NT2/D1 (cell line): ENCODE measurements around the gene GRIA4.

Source experiments
- DNase-seq: peaks from one replicate; pipeline ENCODE4 v3.0.0-alpha.2; 2011; ENCODE audit warnings: low read depth, low spot score
- H3K27me3 ChIP-seq: 2 replicates; pipeline ENCODE4 v1.6.0; 2011; ENCODE audit warnings: mild to moderate bottlenecking; ENCODE audit not compliant: insufficient read length, insufficient read depth
- H3K36me3 ChIP-seq: 2 replicates; pipeline ENCODE4 v1.6.1; 2011; ENCODE audit warnings: mild to moderate bottlenecking, low read length, mixed read lengths; ENCODE audit not compliant: insufficient read depth, insufficient read length
- H3K4me1 ChIP-seq: 2 replicates; pipeline ENCODE4 v1.5.1; 2011; ENCODE audit not compliant: insufficient read depth, insufficient read length
- H3K4me3 ChIP-seq: 2 replicates; pipeline ENCODE4 v1.5.1; 2011; ENCODE audit warnings: low read depth; ENCODE audit not compliant: insufficient read length
- H3K9ac ChIP-seq: 2 replicates; pipeline ENCODE4 v1.6.0; 2011; ENCODE audit warnings: low read depth; ENCODE audit not compliant: insufficient read length
- H3K9me3 ChIP-seq: 2 replicates; pipeline ENCODE4 v1.5.1; 2011; ENCODE audit warnings: mild to moderate bottlenecking, low read length; ENCODE audit not compliant: insufficient read depth
- SUZ12 ChIP-seq: IDR thresholded peaks from 2 replicates; pipeline ENCODE4 v1.6.1; 2011; ENCODE audit not compliant: insufficient read length, insufficient read depth; ENCODE audit errors: extremely low read depth
- YY1 ChIP-seq: IDR thresholded peaks from 2 replicates; pipeline ENCODE4 v1.6.1; 2011; ENCODE audit not compliant: insufficient read length, insufficient read depth
- ZNF274 ChIP-seq: IDR thresholded peaks from 2 replicates; pipeline ENCODE4 v1.6.1; 2011; ENCODE audit warnings: mild to moderate bottlenecking, low read depth, low read length

Gene GRIA4

DNA sequence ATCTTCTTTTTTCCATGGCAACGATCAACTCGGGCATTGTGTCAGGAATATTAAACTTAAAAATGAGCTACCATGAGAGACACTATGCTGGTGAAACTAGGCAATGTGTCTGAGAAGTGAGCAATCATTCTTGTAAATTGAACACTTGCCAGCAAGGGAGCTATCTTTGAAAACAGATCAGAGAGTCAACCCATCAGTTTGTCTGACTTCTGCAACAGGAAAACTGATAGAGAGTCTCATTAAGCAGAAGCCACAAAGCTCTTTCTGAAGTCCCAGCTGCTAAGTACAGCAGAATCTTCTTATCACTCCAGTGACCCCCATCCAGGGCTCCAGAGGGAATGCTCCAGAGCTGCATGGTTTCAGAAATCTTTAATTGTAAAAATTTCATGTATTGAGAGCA lies 297.4 kb downstream of the GRIA4 start:
- no peak overlapping the region for H3K4me3 ChIP-seq
- no peaks in the 10 kb centered on the region for H3K27me3 ChIP-seq
- TF ChIP-seq SUZ12 (no peak), ZNF274 (no peak), YY1 (no peak)
- DNase-seq, result no peak
- H3K9me3 ChIP-seq, result no peaks in the 10 kb centered on the region
- no peaks in the 10 kb centered on the region for H3K36me3 ChIP-seq
- H3K4me1 ChIP-seq, result no peaks in the 10 kb centered on the region
- H3K9ac ChIP-seq, result no peak overlapping the region

DNA sequence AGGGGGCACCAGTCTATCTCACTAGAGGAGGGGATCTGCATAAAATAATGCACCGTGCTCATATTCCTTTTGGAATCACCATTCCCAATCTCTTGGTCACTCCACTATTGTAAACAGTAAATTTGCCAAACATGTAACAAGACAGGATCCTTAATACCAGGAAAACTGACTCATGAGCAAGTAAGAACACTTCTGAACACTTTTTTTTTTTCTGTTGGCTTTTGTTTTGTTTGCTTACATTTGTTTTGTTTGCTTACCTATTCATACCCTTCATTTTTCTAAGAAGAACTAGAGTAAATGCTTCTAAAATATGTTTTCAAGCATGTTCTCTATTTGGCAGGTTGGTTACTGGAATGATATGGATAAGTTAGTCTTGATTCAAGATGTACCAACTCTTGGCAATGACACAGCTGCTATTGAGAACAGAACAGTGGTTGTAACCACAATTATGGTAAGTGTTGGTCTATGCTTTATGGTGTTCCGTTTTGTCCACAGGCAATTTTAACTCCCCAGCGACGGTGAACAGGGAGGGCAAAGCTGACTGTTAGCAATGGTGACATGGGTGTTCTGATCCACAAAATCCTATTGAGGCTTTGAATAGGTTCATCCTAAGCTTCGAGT lies 300.3 kb downstream of the GRIA4 start:
- H3K27me3 ChIP-seq, result no peaks in the 10 kb centered on the region
- DNase-seq, result no peak
- no peaks in the 10 kb centered on the region for H3K4me1 ChIP-seq
- H3K4me3 ChIP-seq, result no peak overlapping the region
- H3K9me3 ChIP-seq, result no peaks in the 10 kb centered on the region
- no peak overlapping the region for H3K9ac ChIP-seq
- TF ChIP-seq YY1, result no peak
- TF ChIP-seq ZNF274, result no peak
- TF ChIP-seq SUZ12, result no peak
- no peaks in the 10 kb centered on the region for H3K36me3 ChIP-seq

DNA sequence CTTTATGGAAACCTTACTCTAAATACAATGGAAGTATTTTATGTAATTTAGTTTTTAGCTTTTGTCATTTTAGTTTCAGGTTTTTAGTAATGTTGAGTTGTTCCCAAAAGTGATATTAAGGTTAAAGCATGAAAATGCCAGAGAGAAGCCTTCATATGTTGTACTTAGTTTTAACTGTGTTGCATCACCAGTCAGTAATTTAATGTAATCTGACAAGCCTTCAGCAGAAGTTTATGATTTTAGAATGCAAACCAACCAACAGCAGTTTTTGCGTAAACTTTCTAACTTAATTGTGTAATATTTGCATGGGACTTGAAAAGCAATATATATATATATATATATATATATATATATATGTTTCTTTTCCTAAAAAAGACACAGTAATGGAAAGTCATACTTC lies 301.6 kb downstream of the GRIA4 start:
- Histone ChIP-seq H3K4me1 (no peaks in the 10 kb centered on the region), H3K27me3 (no peaks in the 10 kb centered on the region), H3K4me3 (no peak overlapping the region), H3K9ac (no peak overlapping the region), H3K36me3 (no peaks in the 10 kb centered on the region), H3K9me3 (no peaks in the 10 kb centered on the region)
- no peak for DNase-seq
- TF ChIP-seq ZNF274, result no peak
- TF ChIP-seq SUZ12, result no peak
- TF ChIP-seq YY1, result no peak

DNA sequence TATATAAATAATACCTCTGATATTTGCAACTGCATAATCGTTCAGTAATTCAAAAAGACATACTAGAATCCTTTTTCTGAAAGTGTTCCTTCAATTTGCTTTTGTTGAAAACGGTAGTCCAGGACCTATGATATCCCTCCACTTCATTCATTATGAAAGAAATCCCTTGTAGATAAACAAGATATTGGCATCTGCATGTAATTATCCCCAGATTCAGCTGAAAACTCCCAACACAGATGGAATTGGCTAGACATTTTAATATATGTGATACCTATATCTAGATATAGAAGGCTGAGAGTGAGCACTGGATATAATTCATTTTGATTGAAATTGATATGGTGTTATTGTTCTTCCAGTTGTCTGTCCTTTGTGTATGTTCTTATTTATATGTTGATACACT lies 302.8 kb downstream of the GRIA4 start:
- Histone ChIP-seq H3K9me3 (no peaks in the 10 kb centered on the region), H3K36me3 (no peaks in the 10 kb centered on the region), H3K27me3 (no peaks in the 10 kb centered on the region), H3K4me3 (no peak overlapping the region), H3K4me1 (no peaks in the 10 kb centered on the region), H3K9ac (no peak overlapping the region)
- no peak for TF ChIP-seq ZNF274
- TF ChIP-seq YY1, result no peak
- no peak for TF ChIP-seq SUZ12
- DNase-seq, result no peak

DNA sequence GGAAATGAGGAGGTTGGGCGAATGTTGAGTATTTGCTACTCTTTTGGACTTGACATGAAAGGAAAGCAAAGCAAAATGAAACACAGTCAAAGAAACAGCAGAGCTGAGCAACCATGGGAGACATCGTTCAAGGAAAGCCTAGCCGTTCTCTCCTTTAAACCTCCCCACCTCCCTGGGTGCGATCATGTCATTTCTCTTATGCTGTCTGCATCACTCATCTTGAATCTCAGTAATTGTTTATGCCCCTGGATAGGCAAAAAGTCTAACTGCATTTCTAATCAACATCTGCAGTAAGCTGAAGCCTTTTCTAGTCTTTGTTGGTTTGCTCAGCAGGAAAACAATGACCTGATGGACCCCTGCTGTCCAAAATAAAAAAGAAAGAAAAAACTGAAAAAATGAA lies 305.1 kb downstream of the GRIA4 start:
- DNase-seq, result no peak
- TF ChIP-seq SUZ12 (no peak), YY1 (no peak), ZNF274 (no peak)
- Histone ChIP-seq H3K4me1 (no peaks in the 10 kb centered on the region), H3K36me3 (no peaks in the 10 kb centered on the region), H3K4me3 (no peak overlapping the region), H3K27me3 (no peaks in the 10 kb centered on the region), H3K9ac (no peak overlapping the region), H3K9me3 (no peaks in the 10 kb centered on the region)

DNA sequence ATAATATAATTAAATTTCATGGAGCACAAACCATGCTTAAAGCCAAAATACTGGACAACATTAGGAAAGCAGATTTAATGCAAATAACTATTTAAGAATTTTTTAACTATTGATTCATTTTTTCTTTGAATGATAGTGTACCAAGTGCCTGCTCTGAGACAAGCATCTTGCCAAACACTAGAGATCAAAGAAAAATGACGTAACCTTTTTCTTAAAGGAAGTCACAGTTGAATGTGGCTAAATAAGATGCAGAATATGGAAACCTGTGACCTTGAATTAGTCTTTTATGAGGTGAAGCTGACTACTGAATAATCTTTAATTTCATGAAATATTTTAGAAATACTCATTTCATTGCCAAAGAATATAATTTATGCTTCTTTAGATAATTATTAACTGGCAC lies 308.2 kb downstream of the GRIA4 start:
- no peaks in the 10 kb centered on the region for H3K9me3 ChIP-seq
- no peak for TF ChIP-seq ZNF274
- TF ChIP-seq YY1, result no peak
- no peak for TF ChIP-seq SUZ12
- H3K27me3 ChIP-seq, result no peaks in the 10 kb centered on the region
- no peaks in the 10 kb centered on the region for H3K4me1 ChIP-seq
- H3K36me3 ChIP-seq, result no peaks in the 10 kb centered on the region
- no peak overlapping the region for H3K9ac ChIP-seq
- H3K4me3 ChIP-seq, result no peak overlapping the region
- no peak for DNase-seq

DNA sequence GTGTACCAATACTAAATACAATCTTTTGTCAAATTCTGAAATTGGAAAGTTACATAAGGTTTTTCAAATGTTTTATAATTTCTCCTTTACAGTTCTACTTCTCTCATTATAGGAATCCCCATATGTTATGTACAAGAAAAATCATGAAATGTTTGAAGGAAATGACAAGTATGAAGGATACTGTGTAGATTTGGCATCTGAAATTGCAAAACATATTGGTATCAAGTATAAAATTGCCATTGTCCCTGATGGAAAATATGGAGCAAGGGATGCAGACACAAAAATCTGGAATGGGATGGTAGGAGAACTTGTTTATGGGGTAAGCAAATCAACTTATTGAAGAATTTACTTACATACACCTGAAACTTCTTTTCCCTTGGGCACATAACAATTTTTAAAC lies 308.7 kb downstream of the GRIA4 start:
- Histone ChIP-seq H3K4me3 (no peak overlapping the region), H3K9ac (no peak overlapping the region), H3K36me3 (no peaks in the 10 kb centered on the region), H3K9me3 (no peaks in the 10 kb centered on the region), H3K4me1 (no peaks in the 10 kb centered on the region), H3K27me3 (no peaks in the 10 kb centered on the region)
- no peak for DNase-seq
- TF ChIP-seq SUZ12 (no peak), ZNF274 (no peak), YY1 (no peak)

DNA sequence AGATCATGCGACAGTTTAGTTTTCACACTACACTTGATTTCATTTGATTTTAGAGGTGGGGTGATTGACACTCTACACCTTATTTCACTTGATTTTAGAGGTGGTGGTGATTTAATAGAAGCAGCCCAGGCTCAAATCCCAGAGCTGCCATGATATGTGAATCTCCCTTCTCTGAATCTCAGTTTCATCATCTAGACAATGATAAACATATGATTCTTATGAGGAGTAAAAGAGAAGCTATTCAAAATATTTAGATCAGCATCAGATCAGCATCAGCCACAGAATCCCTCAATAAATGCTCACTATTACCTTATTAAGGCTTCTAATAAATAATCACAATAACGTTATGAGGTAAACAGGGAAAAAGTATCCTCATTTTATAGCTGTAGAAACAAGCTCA lies 313.4 kb downstream of the GRIA4 start:
- no peak for TF ChIP-seq YY1
- TF ChIP-seq SUZ12, result no peak
- no peak for TF ChIP-seq ZNF274
- no peak for DNase-seq
- Histone ChIP-seq H3K9me3 (no peaks in the 10 kb centered on the region), H3K9ac (no peak overlapping the region), H3K36me3 (no peaks in the 10 kb centered on the region), H3K27me3 (no peaks in the 10 kb centered on the region), H3K4me1 (no peaks in the 10 kb centered on the region), H3K4me3 (no peak overlapping the region)
